Left kidney (tissue), 2 donors: ENCODE data around the gene EZH1. TPM values are rescaled to one million over a fixed set of nuclear protein-coding genes. Genes with fewer than 3 reads are reported as not detected.

Experiments used
- DNase-seq: peaks from one replicate; pipeline ENCODE4 v3.0.0-alpha.2; 2013
- polyA plus RNA-seq: library from polyadenylated mRNA; unstranded; fragments of 120-200 nt; gene quantifications from one replicate; pipeline ENCODE4 v1.2.1, GENCODE V29; 2013; ENCODE audit not compliant: insufficient read length

EZH1 gene
- polyA plus RNA-seq, 1 donor, result 58.7 TPM

DNA sequence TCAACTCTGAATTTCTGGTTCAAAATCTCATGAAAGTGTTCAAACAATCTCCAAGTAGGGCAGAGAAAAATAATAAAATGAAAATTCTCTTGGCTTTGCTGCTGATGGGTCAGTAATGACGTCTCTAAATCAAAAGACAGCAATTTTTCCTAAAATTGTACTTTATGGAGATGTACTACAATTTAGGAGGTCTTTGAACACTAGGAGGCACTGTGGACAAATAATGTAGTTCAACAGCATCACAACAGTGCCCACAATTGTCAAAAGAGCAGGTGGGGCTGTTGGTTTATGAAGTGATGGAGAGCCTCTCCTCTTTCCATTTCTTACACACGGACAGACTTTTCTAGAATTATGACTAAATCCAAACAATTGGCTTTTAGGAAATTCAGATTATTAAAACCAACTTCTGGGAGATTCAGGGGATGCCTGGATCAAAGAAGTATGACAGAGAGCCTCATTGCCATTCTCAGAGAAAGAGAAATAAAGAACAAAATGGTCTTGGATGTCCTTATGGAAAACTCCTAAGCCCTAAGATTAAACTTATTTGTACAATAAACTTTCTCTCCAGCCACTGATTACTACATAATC lies 23.8 kb downstream of the EZH1 start:
- DNase-seq, result peak; percentile 74

DNA sequence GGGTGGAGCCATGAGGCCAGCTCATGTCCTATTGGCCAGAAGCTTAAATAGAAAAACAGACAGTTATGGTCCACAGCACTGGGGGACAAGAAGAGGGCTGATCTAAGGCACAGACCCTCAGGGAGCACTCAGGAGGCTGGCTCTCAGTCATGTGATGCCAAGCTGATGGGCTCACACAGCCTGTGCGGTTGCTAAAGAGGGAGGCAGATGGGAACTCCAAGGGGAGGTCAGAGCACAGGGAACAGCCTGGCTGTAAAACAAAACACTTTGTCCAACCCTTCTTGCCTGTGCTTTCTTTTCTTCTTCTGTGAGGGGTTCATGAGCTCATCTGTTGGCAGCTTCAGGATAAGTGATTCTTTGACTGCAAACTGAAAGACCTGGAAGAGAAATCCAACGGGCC lies 35.3 kb downstream of the EZH1 start:
- no peak for DNase-seq

DNA sequence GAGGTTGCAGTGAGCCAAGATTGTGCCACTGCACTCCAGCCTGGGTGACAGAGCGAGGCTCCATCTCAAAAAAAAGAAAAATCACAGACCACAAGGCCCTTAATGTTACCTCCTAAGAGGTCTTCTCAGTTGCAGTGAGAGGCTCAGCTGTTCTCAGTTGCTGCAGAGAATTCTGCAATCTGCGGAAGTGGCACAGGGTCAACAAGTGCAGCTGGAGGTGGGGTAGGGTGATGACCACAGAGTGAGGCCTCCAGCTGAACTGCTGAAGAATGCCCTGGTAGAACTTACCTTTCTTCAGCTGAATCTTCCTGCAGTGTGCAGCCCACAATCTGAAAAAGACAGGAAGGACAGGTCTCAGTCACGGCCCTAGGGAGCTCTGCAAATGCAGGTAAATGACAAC lies 36.3 kb downstream of the EZH1 start:
- DNase-seq, result no peak

DNA sequence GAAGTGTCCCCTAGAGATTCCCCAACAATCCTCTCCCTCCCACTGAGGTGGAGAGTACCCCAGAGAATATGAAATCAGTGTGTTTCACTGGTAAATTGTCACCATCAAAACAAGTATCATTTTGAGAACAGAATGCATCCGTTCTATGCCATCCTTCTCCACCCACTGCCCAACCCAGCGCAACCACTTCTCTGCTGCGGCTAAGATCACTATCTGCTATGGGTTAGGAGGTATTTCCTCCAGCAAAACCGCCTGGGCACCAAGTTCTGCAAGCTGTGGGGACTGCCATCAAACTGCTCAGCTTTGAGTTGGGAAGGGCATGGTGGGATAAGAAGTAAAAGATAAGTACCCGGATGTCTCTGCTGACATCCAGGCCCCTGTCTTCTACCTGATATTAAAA lies 38.1 kb downstream of the EZH1 start:
- no peak for DNase-seq

DNA sequence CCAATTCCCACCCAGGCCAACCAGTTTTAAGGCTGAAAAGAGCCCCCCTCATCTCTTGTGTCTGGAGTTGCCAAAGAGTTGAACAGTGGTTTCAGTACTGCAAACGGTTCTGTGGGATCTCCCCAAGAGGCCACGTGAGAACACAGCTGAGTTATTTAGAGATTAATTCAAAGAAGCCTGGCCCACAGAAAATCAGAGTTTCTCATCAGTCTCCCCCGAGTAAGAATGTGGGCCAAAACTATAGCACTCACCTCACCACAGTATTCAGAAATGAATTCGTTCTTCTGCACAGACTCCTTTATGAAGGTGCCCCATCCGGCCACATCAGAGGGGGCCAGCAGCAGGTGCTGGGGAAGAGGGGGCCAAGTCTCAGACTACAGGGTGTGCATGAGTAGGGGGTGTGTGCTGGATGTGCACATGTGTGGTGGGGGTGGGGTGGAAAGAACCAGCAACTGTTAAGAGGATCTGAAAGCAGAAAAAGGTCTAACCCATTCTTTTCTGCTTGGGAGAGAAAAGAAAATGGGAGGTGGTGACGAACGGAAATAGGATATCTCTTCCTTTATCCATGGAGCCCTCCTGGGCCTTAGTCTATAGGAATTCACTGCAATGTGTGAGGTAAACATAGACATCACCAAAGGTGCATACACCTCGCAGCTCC lies 39.9 kb downstream of the EZH1 start:
- no peak for DNase-seq

DNA sequence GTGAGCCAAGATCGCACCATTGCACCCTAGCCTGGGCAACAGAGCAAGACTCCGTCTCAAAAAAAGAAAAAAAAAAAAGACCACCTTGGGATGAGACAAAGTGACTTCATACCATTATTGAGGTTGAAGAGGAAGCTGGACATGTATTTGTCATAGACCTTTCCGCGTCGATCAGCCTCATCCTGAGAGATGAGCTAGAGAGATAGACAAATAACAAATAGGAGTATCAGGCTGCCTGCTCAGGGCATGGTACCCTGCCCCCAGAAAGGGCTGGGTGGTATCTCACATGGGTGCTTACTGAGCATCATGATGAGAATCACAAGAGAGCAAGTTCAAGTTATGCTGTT lies 40.4 kb downstream of the EZH1 start:
- DNase-seq, result no peak

DNA sequence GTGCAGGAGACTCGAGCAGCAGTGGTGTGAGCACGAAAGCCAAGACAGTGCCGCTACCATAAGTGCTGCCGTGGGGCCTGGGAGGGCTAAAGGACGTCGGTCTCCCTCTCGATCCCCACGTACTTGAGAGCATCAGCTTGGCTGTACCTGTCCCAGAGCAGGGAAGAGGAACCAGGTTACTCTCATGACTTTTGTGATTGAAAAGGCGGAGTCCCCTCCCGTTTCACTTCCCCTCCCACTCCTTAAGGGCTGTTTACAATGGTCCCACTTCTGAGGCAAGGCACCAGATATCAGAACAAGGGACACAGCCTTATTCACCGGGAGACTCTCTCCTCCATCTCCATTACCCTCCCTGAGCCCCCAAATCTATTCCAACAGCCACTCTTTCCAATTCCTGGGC lies 42.4 kb downstream of the EZH1 start:
- no peak for DNase-seq

DNA sequence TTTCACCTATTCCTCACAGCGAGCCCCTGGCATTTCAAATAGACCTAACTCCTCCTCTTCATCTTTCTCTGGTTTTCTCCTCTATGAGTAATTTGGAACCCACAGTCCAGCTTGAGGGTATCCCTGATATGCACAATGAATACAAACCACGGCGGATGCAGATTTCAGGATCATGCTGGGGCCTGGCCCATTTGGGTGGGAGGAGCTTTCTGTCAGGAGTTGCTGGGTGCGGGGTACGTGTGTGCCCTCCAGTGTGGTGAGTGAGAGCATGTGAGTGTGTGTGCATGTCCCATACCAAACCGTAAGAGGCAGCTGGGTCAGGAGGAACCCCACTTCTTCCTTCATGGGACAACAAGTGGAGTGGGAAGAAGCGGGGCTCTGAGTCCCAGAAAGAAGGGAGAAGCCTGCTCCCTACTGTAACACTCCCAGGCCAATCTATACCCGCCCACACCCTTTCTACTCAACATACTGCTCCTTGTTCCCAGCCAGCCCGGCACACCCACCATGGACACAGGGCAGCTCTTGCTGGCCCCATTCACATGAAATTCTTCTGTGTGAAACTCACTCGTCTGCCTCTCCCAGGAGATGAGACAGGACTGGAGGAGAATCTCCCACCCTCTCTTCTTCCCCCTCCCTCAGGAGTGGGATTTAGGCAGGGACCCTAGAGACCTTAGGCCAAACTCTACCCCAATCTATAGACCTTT lies 44.1 kb downstream of the EZH1 start:
- DNase-seq, result no peak

DNA sequence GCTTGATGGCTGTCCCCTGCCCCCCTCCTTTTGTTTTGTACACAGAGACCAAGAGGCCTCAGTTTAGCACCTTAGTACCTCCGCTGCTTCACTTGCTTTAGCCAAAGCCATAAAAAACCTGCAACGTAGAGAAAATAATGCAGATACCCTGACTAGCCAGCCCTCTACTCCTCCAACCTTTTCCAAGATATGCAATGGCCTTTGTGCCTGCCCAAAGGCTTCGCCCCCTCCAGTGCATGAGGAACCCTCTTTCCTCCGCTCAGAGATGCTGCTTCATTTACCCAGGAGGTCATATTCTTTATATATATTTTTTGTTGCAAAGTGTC lies 45.5 kb downstream of the EZH1 start:
- DNase-seq, result no peak

DNA sequence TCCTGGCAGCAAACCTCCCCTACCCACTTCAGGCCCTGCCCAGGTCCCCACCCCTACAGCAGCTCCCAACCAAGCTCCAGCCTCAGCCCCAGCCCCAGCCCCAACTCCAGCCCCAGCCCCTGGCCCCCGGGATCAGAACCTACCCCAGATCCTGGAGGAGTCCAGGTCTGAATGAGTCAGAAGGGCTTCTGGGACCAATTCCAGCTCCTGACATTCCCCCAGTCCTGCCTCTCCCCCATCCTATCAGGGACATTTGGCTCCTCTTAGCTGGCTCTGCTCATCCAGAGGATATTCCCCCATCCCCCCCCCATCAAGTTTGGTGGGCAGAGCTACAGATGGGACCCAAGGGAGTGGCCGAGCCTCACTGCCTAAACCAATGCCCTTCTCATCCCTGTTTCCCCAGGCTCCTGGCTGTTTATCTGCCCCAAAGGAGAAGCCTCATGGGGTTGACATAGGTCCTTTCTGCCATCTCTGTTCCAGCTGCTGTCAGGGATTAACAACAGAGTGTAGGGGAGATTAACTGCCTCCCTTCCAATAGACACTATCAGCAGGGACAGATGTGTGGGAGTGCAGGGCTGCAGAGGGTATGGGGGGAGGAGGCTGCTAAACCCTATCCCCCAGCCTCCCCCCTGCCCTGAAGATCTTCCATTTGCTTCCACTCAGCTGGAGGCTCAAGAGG lies 46.0 kb downstream of the EZH1 start:
- DNase-seq, result no peak

DNA sequence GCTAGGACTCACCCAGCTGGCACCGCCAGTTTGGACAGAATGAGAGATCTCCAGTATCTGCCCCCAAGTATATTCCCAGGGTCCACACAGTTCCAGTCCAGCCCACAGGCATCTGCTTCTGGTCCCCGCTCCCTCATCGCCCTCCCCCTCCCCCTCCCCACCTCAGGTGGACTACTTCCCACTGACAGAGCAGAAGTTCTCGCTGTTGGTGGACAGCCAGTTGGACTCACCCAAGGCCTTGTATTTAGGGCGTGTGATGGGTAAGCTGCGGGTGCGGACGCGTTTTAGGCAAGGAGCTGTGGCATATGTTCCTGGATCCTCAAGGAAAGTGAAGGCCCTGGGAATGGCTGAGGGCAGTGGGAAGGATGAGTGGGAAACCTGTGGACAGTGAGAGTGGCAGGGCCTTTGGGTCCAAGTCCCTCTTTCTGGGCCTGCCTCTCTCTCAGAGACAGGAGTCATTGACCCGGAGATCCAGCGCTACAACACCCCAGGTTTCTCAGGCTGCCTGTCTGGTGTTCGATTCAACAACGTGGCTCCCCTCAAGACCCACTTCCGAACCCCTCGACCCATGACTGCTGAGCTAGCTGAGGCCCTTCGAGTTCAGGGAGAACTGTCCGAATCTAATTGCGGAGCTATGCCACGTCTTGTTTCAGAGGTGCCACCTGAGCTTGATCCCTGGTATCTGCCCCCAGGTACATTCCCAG lies 47.6 kb downstream of the EZH1 start:
- DNase-seq, result no peak

DNA sequence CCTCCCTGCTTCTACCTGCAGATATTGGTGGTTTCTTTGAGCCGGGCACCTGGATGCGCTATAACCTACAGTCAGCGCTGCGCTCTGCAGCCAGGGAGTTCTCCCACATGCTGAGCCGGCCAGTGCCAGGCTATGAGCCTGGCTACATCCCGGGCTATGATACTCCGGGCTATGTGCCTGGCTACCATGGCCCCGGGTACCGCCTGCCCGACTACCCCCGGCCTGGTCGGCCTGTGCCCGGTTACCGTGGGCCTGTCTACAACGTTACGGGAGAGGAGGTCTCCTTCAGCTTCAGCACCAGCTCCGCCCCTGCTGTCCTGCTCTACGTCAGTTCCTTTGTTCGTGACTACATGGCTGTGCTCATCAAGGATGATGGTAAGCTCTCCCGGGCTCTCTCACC lies 49.3 kb downstream of the EZH1 start:
- no peak for DNase-seq

DNA sequence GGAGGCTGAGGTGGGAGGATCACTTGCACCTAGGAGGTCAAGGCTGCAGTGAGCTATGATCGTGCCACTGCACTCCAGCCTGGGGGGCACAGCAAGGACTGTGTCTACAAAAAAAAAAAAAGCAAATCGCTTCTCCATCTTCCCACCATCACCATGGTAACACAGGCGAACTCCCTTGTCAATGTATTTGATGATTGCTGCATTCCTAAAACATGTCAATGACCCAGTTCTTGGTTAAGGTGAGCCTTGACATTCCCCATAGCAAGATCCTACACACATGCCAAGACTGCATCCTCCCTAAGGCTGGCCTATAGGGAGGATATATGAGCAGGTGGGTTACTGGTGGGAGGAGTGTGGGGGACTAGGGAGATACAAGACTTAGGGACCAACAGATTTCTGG lies 50.3 kb downstream of the EZH1 start:
- DNase-seq, result no peak

DNA sequence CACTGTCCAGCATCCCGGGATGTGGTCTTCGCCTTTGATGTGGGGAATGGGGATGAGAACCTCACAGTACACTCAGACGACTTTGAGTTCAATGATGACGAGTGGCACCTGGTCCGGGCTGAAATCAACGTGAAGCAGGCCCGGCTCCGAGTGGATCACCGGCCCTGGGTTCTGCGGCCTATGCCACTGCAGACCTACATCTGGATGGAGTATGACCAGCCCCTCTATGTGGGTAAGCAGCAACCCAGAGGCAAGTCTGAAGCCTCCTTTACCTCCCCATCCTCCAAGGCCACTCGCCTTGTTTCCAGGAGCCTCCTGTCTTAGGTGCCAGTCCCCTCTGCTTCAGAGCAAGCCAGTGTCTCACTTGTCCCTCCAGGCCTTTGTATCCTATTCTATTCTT lies 52.4 kb downstream of the EZH1 start:
- no peak for DNase-seq

DNA sequence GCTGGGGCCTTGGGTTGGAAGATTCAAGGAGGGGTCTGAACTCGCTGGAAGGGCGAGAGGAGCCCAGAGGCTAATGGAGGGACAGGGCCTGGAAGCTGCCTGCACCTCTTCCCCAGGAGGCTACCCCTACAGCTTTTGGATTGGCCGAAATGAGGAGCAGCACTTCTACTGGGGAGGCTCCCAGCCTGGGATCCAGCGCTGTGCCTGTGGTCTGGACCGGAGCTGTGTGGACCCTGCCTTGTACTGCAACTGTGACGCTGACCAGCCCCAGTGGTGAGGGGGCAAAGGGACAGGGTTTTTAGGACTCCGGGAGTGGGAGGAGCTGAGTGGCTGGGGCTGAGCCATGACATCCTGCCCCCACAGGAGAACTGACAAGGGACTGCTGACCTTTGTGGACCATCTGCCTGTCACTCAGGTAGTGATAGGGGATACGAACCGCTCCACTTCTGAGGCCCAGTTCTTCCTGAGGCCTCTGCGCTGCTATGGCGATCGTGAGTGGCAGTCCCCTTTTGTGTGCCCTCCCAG lies 53.8 kb downstream of the EZH1 start:
- no peak for DNase-seq

DNA sequence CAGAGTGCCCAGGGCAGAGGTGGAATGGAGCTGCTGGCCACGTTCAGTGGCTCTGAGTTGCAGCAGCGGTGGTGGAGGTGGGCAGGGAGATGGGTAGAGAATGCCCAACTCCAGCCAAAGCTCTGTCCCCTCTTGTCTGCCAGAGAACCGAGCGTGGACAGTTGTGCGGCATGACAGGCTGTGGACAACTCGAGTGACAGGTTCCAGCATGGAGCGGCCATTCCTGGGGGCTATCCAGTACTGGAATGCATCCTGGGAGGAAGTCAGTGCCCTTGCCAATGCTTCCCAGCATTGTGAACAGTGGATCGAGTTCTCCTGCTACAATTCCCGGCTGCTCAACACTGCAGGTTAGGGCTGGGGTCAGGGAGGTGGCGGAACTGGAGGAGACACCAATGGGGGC lies 54.2 kb downstream of the EZH1 start:
- no peak for DNase-seq

DNA sequence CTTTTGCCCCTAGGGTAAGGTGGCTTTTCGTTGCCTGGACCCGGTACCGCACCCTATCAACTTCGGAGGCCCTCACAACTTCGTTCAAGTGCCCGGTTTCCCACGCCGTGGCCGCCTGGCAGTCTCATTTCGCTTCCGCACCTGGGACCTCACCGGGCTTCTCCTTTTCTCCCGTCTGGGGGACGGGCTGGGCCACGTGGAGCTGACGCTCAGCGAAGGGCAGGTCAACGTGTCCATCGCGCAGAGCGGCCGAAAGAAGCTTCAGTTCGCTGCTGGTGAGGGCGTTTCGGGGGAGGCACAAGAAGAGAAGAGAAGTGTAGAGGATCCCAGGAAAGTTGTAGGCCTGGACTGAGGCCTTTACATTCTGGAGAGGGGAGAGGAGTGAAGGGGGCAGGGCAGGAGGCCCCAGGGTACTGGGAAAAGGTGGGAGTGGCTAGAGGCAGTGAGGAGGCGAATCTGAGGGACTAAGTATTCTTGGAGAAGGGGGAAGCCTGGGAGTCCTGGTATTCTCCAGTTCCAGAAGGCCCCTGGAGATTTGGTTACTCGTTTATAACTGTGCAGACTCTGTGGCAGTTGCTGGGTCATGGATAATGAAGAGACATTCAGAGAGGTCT lies 57.0 kb downstream of the EZH1 start:
- no peak for DNase-seq

DNA sequence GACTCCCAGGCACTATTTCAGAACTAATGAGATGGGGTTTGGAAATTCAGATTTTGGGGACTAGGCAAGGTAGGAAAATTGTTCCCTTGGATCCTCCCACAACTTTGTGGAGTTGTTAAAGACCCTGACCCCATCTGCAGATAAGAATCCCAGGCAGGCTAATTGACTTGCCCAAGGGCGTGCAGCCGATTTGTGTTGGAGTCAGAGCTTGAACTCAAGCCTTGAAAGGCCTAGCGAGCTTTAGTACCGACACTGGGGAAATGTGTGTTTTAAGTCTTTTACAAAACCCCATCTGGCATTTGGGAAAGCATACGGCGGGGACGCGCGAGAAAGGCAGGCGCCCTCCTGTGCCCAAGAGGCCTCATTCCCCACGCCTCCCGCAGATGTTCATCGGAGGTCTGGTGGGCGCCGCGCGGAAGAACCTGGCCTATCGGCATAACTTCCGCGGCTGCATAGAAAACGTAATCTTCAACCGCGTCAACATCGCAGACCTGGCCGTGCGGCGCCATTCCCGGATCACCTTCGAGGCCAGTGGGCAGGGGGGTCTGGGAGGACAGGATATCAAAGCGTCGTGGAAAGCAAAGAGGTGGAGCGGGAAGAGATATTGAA lies 58.2 kb downstream of the EZH1 start:
- DNase-seq, result no peak

DNA sequence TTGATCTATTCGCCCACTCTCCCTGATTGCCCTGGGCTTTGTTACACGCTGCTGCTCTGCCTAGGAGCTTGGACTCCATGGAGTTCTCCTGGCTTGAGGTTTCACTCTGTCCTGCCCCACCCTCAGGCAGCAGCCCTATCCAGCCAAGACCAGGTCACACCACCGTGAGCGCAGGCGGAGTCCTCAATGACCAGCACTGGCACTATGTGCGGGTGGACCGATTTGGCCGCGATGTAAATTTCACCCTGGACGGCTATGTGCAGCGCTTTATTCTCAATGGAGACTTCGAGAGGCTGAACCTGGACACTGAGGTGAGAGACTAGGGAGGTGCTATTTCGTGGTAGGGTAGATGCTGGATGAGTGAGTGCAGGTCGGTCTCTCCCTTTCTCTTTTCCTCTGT lies 59.0 kb downstream of the EZH1 start:
- no peak for DNase-seq

DNA sequence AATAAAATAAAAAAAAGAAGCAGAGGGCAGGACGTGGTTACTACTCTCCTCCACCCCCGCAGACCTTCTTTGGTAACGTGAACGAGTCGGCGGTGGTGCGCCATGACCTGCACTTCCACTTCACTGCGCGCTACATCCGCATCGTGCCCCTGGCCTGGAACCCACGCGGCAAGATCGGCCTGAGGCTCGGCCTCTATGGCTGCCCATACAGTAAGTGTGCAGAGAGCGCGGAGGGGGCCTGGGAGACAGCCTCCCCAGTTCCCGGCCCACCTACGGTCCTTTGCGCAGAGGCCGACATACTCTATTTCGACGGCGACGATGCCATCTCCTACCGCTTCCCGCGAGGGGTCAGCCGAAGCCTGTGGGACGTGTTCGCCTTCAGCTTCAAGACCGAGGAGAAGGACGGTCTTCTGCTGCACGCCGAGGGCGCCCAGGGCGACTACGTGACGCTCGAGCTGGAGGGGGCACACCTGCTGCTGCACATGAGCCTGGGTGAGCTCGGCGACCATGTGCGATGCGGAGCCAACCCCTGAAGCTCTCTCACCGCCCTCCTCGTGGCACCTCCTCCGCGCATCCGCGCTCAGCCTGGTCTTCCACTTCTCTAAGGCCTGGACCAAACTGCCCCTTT lies 59.8 kb downstream of the EZH1 start:
- no peak for DNase-seq

DNA sequence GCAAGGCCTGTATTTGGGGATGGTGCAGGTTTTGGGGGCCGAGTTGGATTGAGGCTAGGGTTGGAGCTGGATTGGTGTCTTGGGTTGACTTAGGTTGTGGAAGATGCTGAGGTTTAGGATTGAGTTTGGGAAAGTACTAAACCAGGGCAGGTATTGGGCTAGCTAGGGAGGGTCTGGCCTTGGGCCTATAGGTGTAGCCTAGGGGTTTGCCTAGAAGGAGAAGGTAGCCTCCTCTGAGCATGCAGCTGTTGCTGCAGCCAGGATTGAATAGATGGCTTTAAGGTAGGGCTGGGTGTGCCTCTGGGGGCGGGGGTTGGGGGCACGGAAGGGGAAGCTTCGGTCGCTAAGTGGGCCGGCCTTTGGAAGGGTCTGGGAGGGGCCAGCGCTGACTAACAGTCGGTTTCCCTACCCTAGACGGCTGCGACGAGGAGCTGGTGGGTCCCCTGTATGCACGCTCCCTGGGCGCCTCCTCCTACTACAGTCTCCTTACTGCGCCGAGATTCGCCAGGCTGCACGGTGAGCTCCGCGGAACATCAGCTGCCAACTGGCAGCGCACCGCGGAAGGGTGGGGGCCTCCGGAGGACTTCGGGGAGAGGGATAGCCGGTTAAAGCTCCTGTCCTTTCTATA lies 61.3 kb downstream of the EZH1 start:
- no peak for DNase-seq
